Hepatocyte (in vitro differentiated cells): ENCODE measurements around the gene TTC34. TPM values are rescaled to one million over a fixed set of nuclear protein-coding genes. Genes with fewer than 3 reads are reported as not detected.
"Not testable (repeated sequence)": the region's sequence is repeated elsewhere in the genome, so short reads cannot be mapped to it uniquely, and the experiment has no call there.

Experiments
- DNase-seq: peaks from one replicate; pipeline ENCODE4 v3.0.0-alpha.2; 2016; ENCODE audit warnings: low spot score
- H2AFZ ChIP-seq: fragments of 200-600 bp; sonication (generic); 2 replicates; pipeline ENCODE4 v1.6.0; 2016; ENCODE audit warnings: antibody characterized with exemption, mild to moderate bottlenecking
- H3K27ac ChIP-seq: fragments of 200-600 bp; sonication (generic); 2 replicates; pipeline ENCODE4 v1.5.1; 2016; ENCODE audit warnings: mild to moderate bottlenecking
- H3K27me3 ChIP-seq: fragments of 200-600 bp; sonication (generic); 2 replicates; pipeline ENCODE4 v1.6.1; 2016
- H3K36me3 ChIP-seq: fragments of 200-600 bp; sonication (generic); replicated peaks from 2 replicates; pipeline ENCODE4 v1.5.1; 2016; ENCODE audit warnings: low read depth; ENCODE audit not compliant: insufficient read depth
- H3K4me1 ChIP-seq: fragments of 200-600 bp; sonication (generic); 2 replicates; pipeline ENCODE4 v1.5.1; 2016; ENCODE audit warnings: mild to moderate bottlenecking, moderate library complexity; ENCODE audit not compliant: insufficient read depth
- H3K4me2 ChIP-seq: fragments of 200-600 bp; sonication (generic); 2 replicates; pipeline ENCODE4 v1.6.0; 2016
- H3K4me3 ChIP-seq: fragments of 200-600 bp; sonication (generic); 2 replicates; pipeline ENCODE4 v1.5.1; 2016; ENCODE audit warnings: mild to moderate bottlenecking
- H3K79me2 ChIP-seq: fragments of 200-600 bp; sonication (generic); 2 replicates; pipeline ENCODE4 v1.6.0; 2017; ENCODE audit warnings: mild to moderate bottlenecking
- H3K9me2 ChIP-seq: fragments of 200-600 bp; sonication (generic); replicated peaks from 2 replicates; pipeline ENCODE4 v1.6.0; 2017; ENCODE audit warnings: mild to moderate bottlenecking; ENCODE audit not compliant: insufficient read depth
- H3K9me3 ChIP-seq: fragments of 200-600 bp; sonication (generic); 2 replicates; pipeline ENCODE4 v1.5.1; 2016; ENCODE audit warnings: low read depth, mild to moderate bottlenecking
- H4K20me1 ChIP-seq: fragments of 200-600 bp; sonication (generic); 2 replicates; pipeline ENCODE4 v1.6.0; 2016; ENCODE audit warnings: mild to moderate bottlenecking; ENCODE audit not compliant: insufficient read depth, poor library complexity, severe bottlenecking
- WGBS: methylation state at CpG from one replicate; pipeline ENCODE4 v1.1.6; 2016; ENCODE audit warnings: low lambda C conversion rate; ENCODE audit errors: missing lambda C conversion rate; 5-methylcytosine and 5-hydroxymethylcytosine counted together
- polyA plus RNA-seq: library from polyadenylated mRNA; unstranded; fragments of >200 nt; fragmentation: Nextera tagmentation; extraction: Ambion mirVana; gene quantifications from 2 replicates; pipeline ENCODE4 v1.2.1, GENCODE V29; 2016
- total RNA-seq: library from RNA; depleted of rRNA; stranded (reverse); fragments of >200 nt; gene quantifications from 2 replicates; pipeline ENCODE4 v1.2.3, GENCODE V29; 2014

The TTC34 gene
- total and polyA plus RNA-seq, 2 experiments from 2014 or later: 0.13 to 0.33 TPM

DNA sequence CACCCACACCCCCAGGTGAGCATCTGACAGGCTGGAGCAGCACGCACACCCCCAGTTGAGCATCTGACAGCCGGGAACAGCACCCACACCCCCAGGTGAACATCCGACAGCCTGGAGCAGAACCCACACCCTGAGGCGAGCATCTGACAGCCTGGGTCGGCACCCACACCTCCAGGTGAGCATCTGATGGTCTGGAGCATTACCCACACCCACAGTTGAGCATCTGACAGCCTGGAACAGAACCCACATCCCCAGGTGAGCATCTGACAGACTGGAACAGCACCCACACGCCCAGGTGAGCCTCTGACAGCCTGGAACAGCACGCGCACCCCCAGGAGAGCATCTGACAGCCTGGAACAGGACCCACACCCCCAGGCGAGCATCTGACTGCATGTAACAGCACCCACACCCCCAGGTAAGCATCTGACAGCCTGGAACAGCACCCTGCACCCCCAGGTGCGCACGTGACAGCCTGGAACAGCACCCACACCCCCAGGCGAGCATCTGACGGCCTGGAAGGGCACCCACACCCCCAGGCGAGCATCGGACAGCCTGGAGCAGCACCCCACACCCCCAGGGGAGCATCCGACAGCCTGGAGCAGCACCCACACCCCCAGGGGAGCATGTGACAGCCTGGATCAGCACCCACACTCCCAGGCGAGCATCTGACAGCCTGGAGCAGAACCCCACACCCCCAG lies 113.7 kb downstream of the TTC34 start:
- not testable (repeated sequence) for H3K79me2 ChIP-seq, H3K4me3 ChIP-seq, H4K20me1 ChIP-seq, DNase-seq, H3K9me3 ChIP-seq, H2AFZ ChIP-seq, H3K27ac ChIP-seq, H3K36me3 ChIP-seq, H3K4me2 ChIP-seq, H3K4me1 ChIP-seq, H3K27me3 ChIP-seq, H3K9me2 ChIP-seq
- WGBS: 57% methylated on average over 14 of the region's 17 CpGs

DNA sequence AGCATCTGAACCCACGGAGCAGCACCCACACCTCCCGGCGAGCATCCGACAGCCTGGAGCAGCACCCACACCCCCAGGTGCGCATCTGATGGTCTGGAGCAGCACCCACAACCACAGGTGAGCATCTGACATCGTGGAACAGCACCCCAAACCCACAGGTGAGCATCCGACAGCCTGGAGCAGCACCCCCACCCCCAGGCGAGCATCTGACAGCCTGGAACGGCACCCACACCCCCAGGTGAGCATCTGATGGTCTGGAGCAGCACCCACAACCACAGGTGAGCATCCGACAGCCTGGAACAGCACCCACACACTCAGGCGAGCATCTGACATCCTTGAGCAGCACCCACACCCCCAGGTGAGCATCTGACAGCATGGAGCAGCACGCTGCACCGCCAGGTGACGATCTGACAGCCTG lies 114.3 kb downstream of the TTC34 start:
- H3K36me3 ChIP-seq: not testable (repeated sequence)

DNA sequence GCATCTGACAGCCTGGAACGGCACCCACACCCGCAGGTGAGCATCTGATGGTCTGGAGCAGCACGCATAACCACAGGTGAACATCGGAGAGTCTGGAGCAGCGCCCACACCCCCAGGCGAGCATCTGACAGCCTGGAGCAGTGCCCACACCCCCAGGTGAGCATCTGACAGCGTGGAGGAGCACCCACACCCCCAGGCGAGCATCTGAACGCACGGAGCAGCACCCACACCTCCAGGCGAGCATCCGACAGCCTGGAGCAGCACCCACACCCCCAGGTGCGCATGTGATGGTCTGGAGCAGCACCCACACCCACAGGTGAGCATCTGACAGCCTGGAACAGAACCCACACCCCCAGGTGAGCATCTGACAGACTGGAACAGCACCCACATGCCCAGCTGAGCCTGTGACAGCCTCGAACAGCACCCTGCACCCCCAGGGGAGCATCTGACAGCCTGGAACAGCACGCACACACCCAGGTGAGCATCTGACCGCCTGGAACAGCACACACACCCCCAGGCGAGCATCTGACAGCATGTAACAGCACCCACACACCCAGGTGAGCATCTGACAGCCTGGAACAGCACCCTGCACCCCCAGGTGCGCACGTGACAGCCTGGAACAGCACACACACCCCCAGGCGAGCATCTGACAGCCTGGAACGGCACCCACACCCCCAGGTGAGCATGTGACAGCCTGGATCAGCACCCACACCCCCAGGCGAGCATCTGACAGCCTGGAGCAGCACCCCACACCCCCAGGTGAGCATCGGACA lies 115.2 kb downstream of the TTC34 start:
- WGBS: 45% methylated on average over 7 of the region's 23 CpGs
- not testable (repeated sequence) for H3K27me3 ChIP-seq, H3K4me2 ChIP-seq, H3K9me3 ChIP-seq, H4K20me1 ChIP-seq, H3K9me2 ChIP-seq, H3K27ac ChIP-seq, H2AFZ ChIP-seq, DNase-seq, H3K36me3 ChIP-seq, H3K4me1 ChIP-seq, H3K79me2 ChIP-seq, H3K4me3 ChIP-seq

More for the DNA sequence above, 114.3 kb downstream of the TTC34 start:
- not testable (repeated sequence) for H3K4me3 ChIP-seq, H3K4me1 ChIP-seq, H3K27ac ChIP-seq, H4K20me1 ChIP-seq, H3K4me2 ChIP-seq, H3K27me3 ChIP-seq, H3K9me3 ChIP-seq, H3K79me2 ChIP-seq, H2AFZ ChIP-seq, H3K9me2 ChIP-seq, DNase-seq
- 68% methylated on average over 14 of the region's 14 CpGs for WGBS

DNA sequence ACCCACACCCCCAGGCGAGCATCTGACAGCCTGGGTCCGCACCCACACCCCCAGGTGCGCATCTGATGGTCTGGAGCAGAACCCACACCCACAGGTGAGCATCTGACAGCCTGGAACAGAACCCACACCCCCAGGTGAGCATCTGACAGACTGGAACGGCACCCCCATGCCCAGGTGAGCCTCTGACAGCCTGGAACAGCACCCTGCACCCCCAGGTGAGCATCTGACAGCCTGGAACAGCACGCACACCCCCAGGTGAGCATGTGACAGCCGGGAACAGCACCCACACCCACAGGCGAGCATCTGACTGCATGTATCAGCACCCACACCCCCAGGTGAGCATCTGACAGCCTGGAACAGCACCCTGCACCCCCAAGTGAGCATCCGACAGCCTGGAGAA lies 115.8 kb downstream of the TTC34 start:
- H3K9me3 ChIP-seq, H3K79me2 ChIP-seq, H3K27me3 ChIP-seq, DNase-seq, H4K20me1 ChIP-seq, H3K4me2 ChIP-seq, H3K36me3 ChIP-seq, H3K9me2 ChIP-seq, H3K4me3 ChIP-seq, H3K27ac ChIP-seq, H3K4me1 ChIP-seq, H2AFZ ChIP-seq: not testable (repeated sequence)
- WGBS: 33% methylated on average over 1 of the region's 8 CpGs

DNA sequence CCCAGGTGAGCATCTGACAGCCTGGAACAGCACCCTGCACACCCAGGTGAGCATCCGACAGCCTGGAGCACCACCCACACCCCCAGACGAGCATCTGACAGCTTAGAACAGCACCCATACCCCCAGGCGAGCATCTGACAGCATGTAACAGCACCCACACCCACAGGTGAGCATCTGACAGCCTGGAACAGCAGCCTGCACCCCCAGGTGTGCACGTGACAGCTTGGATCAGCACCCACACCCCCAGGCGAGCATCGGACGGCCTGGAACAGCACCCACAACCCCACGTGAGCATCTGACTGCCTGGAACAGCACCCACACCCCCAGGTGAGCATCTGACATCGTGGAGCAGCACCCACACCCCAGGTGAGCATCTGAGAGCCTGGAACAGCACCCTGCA lies 116.6 kb downstream of the TTC34 start:
- not testable (repeated sequence) for H4K20me1 ChIP-seq, H3K9me2 ChIP-seq, H3K4me1 ChIP-seq, H3K27ac ChIP-seq, H3K36me3 ChIP-seq, DNase-seq, H3K9me3 ChIP-seq, H3K4me2 ChIP-seq, H2AFZ ChIP-seq, H3K4me3 ChIP-seq, H3K27me3 ChIP-seq, H3K79me2 ChIP-seq
- no CpG with 5 or more reads among the region's 9 CpGs for whole genome bisulfite sequencing

DNA sequence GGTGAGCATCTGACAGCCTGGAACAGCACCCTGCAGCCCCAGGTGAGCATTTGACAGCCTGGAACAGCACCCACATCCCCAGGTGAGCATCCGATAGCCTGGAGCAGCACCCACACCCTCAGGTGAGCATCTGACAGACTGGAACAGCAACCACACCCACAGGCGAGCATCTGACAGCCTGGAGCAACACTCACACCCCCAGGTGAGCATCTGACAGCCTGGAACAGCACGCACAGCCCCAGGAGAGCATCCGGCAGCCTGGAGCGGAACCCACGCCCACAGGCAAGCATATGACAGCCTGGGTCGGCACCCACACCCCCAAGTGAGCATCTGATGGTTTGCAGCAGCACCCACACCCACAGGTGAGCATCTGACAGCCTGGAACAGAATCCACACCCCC lies 117.5 kb downstream of the TTC34 start:
- H3K27me3 ChIP-seq, H3K27ac ChIP-seq, H2AFZ ChIP-seq, H3K36me3 ChIP-seq, H4K20me1 ChIP-seq, H3K79me2 ChIP-seq, H3K4me1 ChIP-seq, H3K4me2 ChIP-seq, H3K9me2 ChIP-seq, H3K9me3 ChIP-seq, DNase-seq, H3K4me3 ChIP-seq: not testable (repeated sequence)
- 54% methylated on average over 7 of the region's 7 CpGs for WGBS

DNA sequence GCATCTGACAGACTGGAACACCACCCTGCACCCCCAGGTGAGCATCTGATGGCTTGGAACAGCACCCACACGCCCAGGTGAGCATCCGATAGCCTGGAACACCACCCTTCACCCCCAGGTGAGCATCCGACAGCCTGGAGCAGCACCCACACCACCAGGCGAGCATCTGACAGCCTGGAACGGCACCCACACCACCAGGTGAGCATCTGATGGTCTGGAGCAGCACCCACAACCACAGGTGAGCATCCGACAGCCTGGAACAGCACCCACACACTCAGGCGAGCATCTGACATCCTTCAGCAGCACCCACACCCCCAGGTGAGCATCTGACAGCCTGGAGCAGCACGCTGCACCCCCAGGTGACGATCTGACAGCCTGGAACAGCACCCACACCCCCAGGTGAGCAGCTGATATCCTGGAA lies 118.2 kb downstream of the TTC34 start:
- H3K9me2 ChIP-seq, H3K4me1 ChIP-seq, H3K4me3 ChIP-seq, H3K9me3 ChIP-seq, DNase-seq, H4K20me1 ChIP-seq, H3K27me3 ChIP-seq, H3K79me2 ChIP-seq, H2AFZ ChIP-seq, H3K4me2 ChIP-seq, H3K36me3 ChIP-seq, H3K27ac ChIP-seq: not testable (repeated sequence)
- 49% methylated on average over 9 of the region's 9 CpGs for WGBS

DNA sequence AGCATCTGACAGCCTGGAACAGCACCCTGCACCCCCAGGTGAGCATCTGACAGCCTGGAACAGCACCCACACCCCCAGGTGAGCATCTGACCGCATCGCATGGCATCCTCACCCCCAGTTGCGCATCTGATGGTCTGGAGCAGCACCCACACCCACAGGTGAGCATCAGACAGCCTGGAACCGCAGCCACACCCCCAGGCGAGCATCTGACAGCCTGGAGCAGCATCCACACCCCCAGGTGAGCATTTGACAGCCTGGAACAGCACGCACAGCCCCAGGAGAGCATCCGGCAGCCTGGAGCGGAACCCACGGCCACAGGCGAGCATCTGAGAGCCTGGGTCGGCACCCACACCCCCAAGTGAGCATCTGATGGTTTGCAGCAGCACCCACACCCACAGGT lies 118.6 kb downstream of the TTC34 start:
- not testable (repeated sequence) for H3K36me3 ChIP-seq, DNase-seq
- 62% methylated on average over 11 of the region's 11 CpGs for WGBS

DNA sequence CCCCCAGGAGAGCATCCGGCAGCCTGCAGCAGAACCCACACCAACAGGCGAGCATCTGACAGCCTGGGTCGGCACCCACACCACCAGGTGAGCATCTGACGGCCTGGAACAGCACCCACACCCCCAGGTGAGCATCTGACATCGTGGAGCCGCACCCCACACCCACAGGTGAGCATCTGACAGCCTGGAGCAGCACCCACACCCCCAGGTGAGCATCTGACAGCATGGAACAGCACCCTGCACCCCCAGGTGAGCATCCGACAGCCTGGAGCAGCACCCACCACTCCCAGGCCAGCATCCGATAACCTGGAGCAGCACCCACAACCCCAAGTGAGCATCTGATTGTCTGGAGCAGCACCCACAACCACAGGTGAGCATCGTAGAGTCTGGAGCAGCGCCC lies 124.8 kb downstream of the TTC34 start:
- not testable (repeated sequence) for H4K20me1 ChIP-seq, H3K36me3 ChIP-seq, H3K4me3 ChIP-seq, DNase-seq, H3K27me3 ChIP-seq, H3K9me2 ChIP-seq, H3K4me1 ChIP-seq, H3K4me2 ChIP-seq, H3K79me2 ChIP-seq, H2AFZ ChIP-seq, H3K27ac ChIP-seq, H3K9me3 ChIP-seq
- WGBS: 57% methylated on average over 4 of the region's 10 CpGs

More for the DNA sequence above, 118.6 kb downstream of the TTC34 start:
- H3K4me1 ChIP-seq, H3K27me3 ChIP-seq, H2AFZ ChIP-seq, H3K27ac ChIP-seq, H3K79me2 ChIP-seq, H3K4me3 ChIP-seq, H4K20me1 ChIP-seq, H3K9me3 ChIP-seq, H3K9me2 ChIP-seq, H3K4me2 ChIP-seq: not testable (repeated sequence)
